ENCODE data around the gene DHODH. TPM values are rescaled to one million over a fixed set of nuclear protein-coding genes. Genes with fewer than 3 reads are reported as not detected.

Gene DHODH
- total and polyA plus RNA-seq, 2 donors (not counting 3 experiments of a cell fraction or from before 2014, with no cell fraction given), result 5.8 to 9.2 TPM

- FAIRE-seq (no peak), DNase-seq (ENCODE audit: low read depth, low spot score) (no peak)
- POLR2A ChIA-PET, result no interaction called here
- intact Hi-C loops (cut with micrococcal nuclease) (no loop called here), dilution Hi-C loops (cut with MboI; ENCODE audit: extremely low pct_ligation_motif_present, low sequenced_read_pairs) (no loop called here)
- H3K79me2 ChIP-seq (ENCODE audit: control insufficient read depth, insufficient read depth, low read length), result no peaks in the 10 kb centered on the region
- H3K27me3 ChIP-seq (ENCODE audit: control insufficient read depth in 2 of 2, insufficient read depth in 2 of 2, low read length in 2 of 2), result no peaks in the 10 kb centered on the region
- H3K36me3 ChIP-seq (ENCODE audit: control insufficient read depth in 2 of 2, extremely low read depth in 1 of 2, insufficient read depth in 2 of 2, low read length in 2 of 2), result no peaks in the 10 kb centered on the region
- TF ChIP-seq MAX (IDR thresholded peaks at IDR 0.05; ENCODE audit: insufficient read depth, insufficient read length), result no peak
- no peak for TF ChIP-seq GATA2 (IDR thresholded peaks at IDR 0.05; ENCODE audit: insufficient read depth, insufficient read length, low read depth, low read length)
- no peak for TF ChIP-seq MYC (IDR thresholded peaks at IDR 0.05; ENCODE audit: low read depth, low read length)
- TF ChIP-seq POLR2A (IDR thresholded peaks at IDR 0.05; ENCODE audit: low read depth, low read length), result no peak
- TF ChIP-seq POLR2AphosphoS5 (IDR thresholded peaks at IDR 0.05; ENCODE audit: insufficient read depth, low read depth, low read length), result no peak
- TF ChIP-seq EZH2 (IDR thresholded peaks at IDR 0.05; ENCODE audit: borderline replicate concordance, low read depth, low read length, severe bottlenecking), result no peak
- TF ChIP-seq JUN (IDR thresholded peaks at IDR 0.05; ENCODE audit: borderline replicate concordance, insufficient read depth, insufficient read length, low read depth), result no peak
- TF ChIP-seq FOS (IDR thresholded peaks at IDR 0.05; ENCODE audit: borderline replicate concordance, insufficient read depth, low read length), result no peak
- TF ChIP-seq CTCF (IDR thresholded peaks at IDR 0.05; ENCODE audit: extremely low read depth in 1 of 2, insufficient read depth in 1 of 2, low read depth in 1 of 2, low read length in 2 of 2), result no peak
- no peak overlapping the region for H3K4me2 ChIP-seq (ENCODE audit: insufficient read depth, low read length)
- no peak overlapping the region for H3K4me3 ChIP-seq (replicated peaks in 1 of 3; ENCODE audit: insufficient read depth in 1 of 3, low read depth in 1 of 3, low read length in 3 of 3)
- no peaks in the 10 kb centered on the region for H3K9me1 ChIP-seq (replicated peaks; ENCODE audit: control insufficient read depth, extremely low read depth, insufficient read depth, low read length)
- CTCF ChIA-PET, result interaction anchor here (0.6 to 4.2 kb wide), 3 partner anchors 10 to 89 kb away, joined by 3 to 29 read pairs (median 3); no protein-coding TSS in a partner anchor
- no TSS peak for BruUV-seq (replicated peaks)
- no peak overlapping the region for H2AFZ ChIP-seq (ENCODE audit: low read depth, low read length)
- no peak overlapping the region for H3K27ac ChIP-seq (ENCODE audit: insufficient read depth, low read depth, low read length)
- no peaks in the 10 kb centered on the region for H4K20me1 ChIP-seq (replicated peaks; ENCODE audit: control insufficient read depth, extremely low read depth, insufficient read depth, low read length)
- no peaks in the 10 kb centered on the region for H3K9me3 ChIP-seq (replicated peaks; ENCODE audit: control insufficient read depth, insufficient read depth, low read length)
- H3K9ac ChIP-seq (replicated peaks; ENCODE audit: extremely low read depth, insufficient read depth, low read length), result no peak overlapping the region
- no peaks in the 10 kb centered on the region for H3K4me1 ChIP-seq (ENCODE audit: control insufficient read depth, extremely low read depth, insufficient read depth, low read length)
Measured at GRCh38 chr16:71971571-71971970, 37.0 kb upstream of the DHODH start.
